GM12878 (cell line): ENCODE measurements around the gene KDM8. TPM values are rescaled to one million over a fixed set of nuclear protein-coding genes. Genes with fewer than 3 reads are reported as not detected.

Experiments used
- ATAC-seq: fragments of 200-7000 bp; cut with Tn5 transposase; 3 replicates; pipeline ENCODE4 v1.9.1; 2020; ENCODE audit warnings: mild to moderate bottlenecking, moderate library complexity
- BruUV-seq: library from RNA; stranded (reverse); fragments of 400-500 nt; replicated peaks from 2 replicates; lab custom pipeline; 2021; lab: Mats Ljungman, UMichigan
- CTCF ChIA-PET: fragments of 300-600 bp; sonication (Branson Sonifier 250); formaldehyde crosslinking; extraction: SDS; loops from one replicate; lab custom pipeline; 2021; ENCODE audit warnings: inconsistent platforms; lab: Yijun Ruan, JAX
- POLR2A ChIA-PET: fragments of 350-600 bp; formaldehyde crosslinking; extraction: SDS; loops from one replicate; lab custom pipeline; 2021; ENCODE audit warnings: inconsistent platforms; lab: Charles Lee
- RAD21 ChIA-PET: fragments of 300-600 bp; sonication (Branson Sonifier 250); formaldehyde crosslinking; loops from one replicate; lab custom pipeline; 2023; ENCODE audit warnings: antibody characterized with exemption; ENCODE audit not compliant: unreplicated experiment; lab: Charles Lee
- SMC1A ChIA-PET: fragments of 300-600 bp; sonication (Branson Sonifier 250); formaldehyde crosslinking; loops from one replicate; lab custom pipeline; 2023; ENCODE audit not compliant: unreplicated experiment, uncharacterized antibody; lab: Charles Lee
- DNase-seq: peaks from one replicate; pipeline ENCODE4 v3.0.0-alpha.2; 2011; ENCODE audit warnings: low read depth, low spot score
- FAIRE-seq: peaks from 3 replicates; lab custom pipeline; 2011; peaks lifted over from hg19 to GRCh38; lab: Jason Lieb, UNC
- H2AFZ ChIP-seq: 2 replicates; pipeline ENCODE4 v1.6.0; 2011; ENCODE audit warnings: low read depth, low read length, control low read depth; ENCODE audit not compliant: control insufficient read depth
- H3K27ac ChIP-seq: 2 replicates; pipeline ENCODE4 v1.5.1; 2011; ENCODE audit warnings: control low read depth; ENCODE audit not compliant: control insufficient read depth, insufficient read depth
- H3K27me3 ChIP-seq, 2 experiments: replicated peaks in 1 of 2; 2 replicates each; pipeline versions ENCODE4 v1.6.0 to v1.6.1; 2011; ENCODE audit warnings: low read length in 1 of 2; ENCODE audit not compliant: control insufficient read depth in 2 of 2, insufficient read depth in 2 of 2
- H3K36me3 ChIP-seq, 2 experiments: 2 replicates each; pipeline ENCODE4 v1.5.1; 2011; ENCODE audit warnings: low read length in 1 of 2; ENCODE audit not compliant: control insufficient read depth in 2 of 2, insufficient read depth in 2 of 2
- H3K4me1 ChIP-seq: 2 replicates; pipeline ENCODE4 v1.6.1; 2011; ENCODE audit warnings: mild to moderate bottlenecking, low read length, moderate library complexity, mixed read lengths; ENCODE audit not compliant: control insufficient read depth, insufficient read depth
- H3K4me2 ChIP-seq: 2 replicates; pipeline ENCODE4 v1.6.0; 2011; ENCODE audit warnings: control low read depth; ENCODE audit not compliant: control insufficient read depth, insufficient read depth
- H3K4me3 ChIP-seq: fragments of 200-600 bp; sonication (generic); 2 replicates; pipeline ENCODE4 v1.5.1; 2016
- H3K79me2 ChIP-seq: 2 replicates; pipeline ENCODE4 v1.6.0; 2011; ENCODE audit warnings: low read length; ENCODE audit not compliant: control insufficient read depth, insufficient read depth
- H3K9ac ChIP-seq: 2 replicates; pipeline ENCODE4 v1.8.0; 2011; ENCODE audit warnings: low read length, control low read depth, mixed read lengths; ENCODE audit not compliant: control insufficient read depth, insufficient read depth
- H3K9me3 ChIP-seq: replicated peaks from 3 replicates; pipeline ENCODE4 v1.5.1; 2011; ENCODE audit warnings: mild to moderate bottlenecking, low read length; ENCODE audit not compliant: control insufficient read depth, insufficient read depth
- H4K20me1 ChIP-seq: 2 replicates; pipeline ENCODE4 v1.6.0; 2011; ENCODE audit not compliant: control insufficient read depth, insufficient read depth
- BCL11A ChIP-seq: IDR thresholded peaks from 2 replicates; pipeline ENCODE4 v1.6.1; 2011; ENCODE audit warnings: low read depth, low read length
- CBFB ChIP-seq: IDR thresholded peaks from 2 replicates; pipeline ENCODE4 v1.6.1; 2016; ENCODE audit warnings: antibody characterized with exemption, low read depth
- CTCF ChIP-seq, 3 experiments: IDR thresholded peaks in 2 of 3; conservative IDR thresholded peaks in 1 of 3; 2 replicates each; pipeline ENCODE4 v1.5.1; 2011; ENCODE audit warnings: low read depth in 3 of 3, low read length in 3 of 3, mild to moderate bottlenecking in 3 of 3, control low read depth in 2 of 3, moderate library complexity in 2 of 3, inconsistent platforms in 1 of 3, mixed read lengths in 1 of 3; ENCODE audit not compliant: control insufficient read depth in 2 of 3, insufficient read depth in 1 of 3; ENCODE audit errors: extremely low read depth in 1 of 3
- EZH2 ChIP-seq: IDR thresholded peaks from 2 replicates; pipeline ENCODE4 v1.6.1; 2012; ENCODE audit warnings: low read depth, mild to moderate bottlenecking, control low read depth, inconsistent platforms, low read length, borderline replicate concordance; ENCODE audit not compliant: control insufficient read depth
- HDGF ChIP-seq: fragments of 450-650 bp; IDR thresholded peaks from 2 replicates; pipeline ENCODE4 v1.6.1; 2016; ENCODE audit warnings: antibody characterized with exemption
- IRF5 ChIP-seq: fragments of 450-650 bp; IDR thresholded peaks from 2 replicates; pipeline ENCODE4 v1.6.1; 2017; ENCODE audit warnings: borderline replicate concordance
- MTA3 ChIP-seq: IDR thresholded peaks from 2 replicates; pipeline ENCODE4 v1.6.1; 2012; ENCODE audit warnings: low read length, inconsistent platforms, borderline replicate concordance
- NRF1 ChIP-seq: conservative IDR thresholded peaks from 2 replicates; pipeline ENCODE4 v1.6.1; 2011; ENCODE audit warnings: mild to moderate bottlenecking, low read depth, low read length, improper control_type of control experiment
- POLR2AphosphoS5 ChIP-seq: IDR thresholded peaks from 2 replicates; pipeline ENCODE4 v1.6.1; 2011; ENCODE audit warnings: mild to moderate bottlenecking, low read length, inconsistent platforms
- SIN3A ChIP-seq: IDR thresholded peaks from 2 replicates; pipeline ENCODE4 v1.6.1; 2012; ENCODE audit warnings: low read depth, low read length, improper control_type of control experiment
- SMC3 ChIP-seq: IDR thresholded peaks from 2 replicates; pipeline ENCODE4 v1.6.1; 2011; ENCODE audit warnings: low read length, improper control_type of control experiment, borderline replicate concordance
- SREBF2 ChIP-seq: IDR thresholded peaks from 2 replicates; pipeline ENCODE4 v1.6.1; 2012; ENCODE audit warnings: mild to moderate bottlenecking, low read length
- SUPT20H ChIP-seq: IDR thresholded peaks from 2 replicates; pipeline ENCODE4 v1.6.1; 2011; ENCODE audit warnings: low read depth, mild to moderate bottlenecking, low read length, moderate library complexity, borderline replicate concordance; ENCODE audit not compliant: control insufficient read depth
- TCF12 ChIP-seq: IDR thresholded peaks from 2 replicates; pipeline ENCODE4 v1.6.1; 2011; ENCODE audit warnings: low read depth, mild to moderate bottlenecking, low read length
- USF2 ChIP-seq: IDR thresholded peaks from 2 replicates; pipeline ENCODE4 v1.6.1; 2011; ENCODE audit warnings: low read depth, low read length, improper control_type of control experiment, borderline replicate concordance
- ZBTB40 ChIP-seq: fragments of 450-650 bp; IDR thresholded peaks from 2 replicates; pipeline ENCODE4 v1.6.1; 2016; ENCODE audit warnings: mild to moderate bottlenecking, moderate library complexity, borderline replicate concordance
- ZNF622 ChIP-seq: fragments of 450-650 bp; IDR thresholded peaks from 2 replicates; pipeline ENCODE4 v1.6.1; 2017; ENCODE audit warnings: mild to moderate bottlenecking, inconsistent platforms
- WGBS: methylation state at CpG from one replicate; pipeline ENCODE4 v1.1.6; 2016; ENCODE audit warnings: low lambda C conversion rate; ENCODE audit not compliant: insufficient replicate concordance, insufficient coverage; ENCODE audit errors: missing lambda C conversion rate; 5-methylcytosine and 5-hydroxymethylcytosine counted together
- in situ Hi-C: fragments of 300-500 bp; cut with MboI; formaldehyde crosslinking; loops from 9 replicates; pipeline ENCODE4 v1.14.3; 2018; ENCODE audit warnings: mixed read lengths
- intact Hi-C: fragments of 100-400 bp; cut with micrococcal nuclease; formaldehyde crosslinking; loops from one replicate; pipeline ENCODE4 v1.14.2; 2022; ENCODE audit not compliant: unreplicated experiment
- polyA plus RNA-seq, 11 experiments: library from polyadenylated mRNA; depleted of rRNA in 4 of 11; unstranded in 6 of 11; stranded (reverse) in 5 of 11; fragments of >200 nt; fragmentation: Nextera tagmentation in 4 of 11; fragmentation: Illumina TruSeq in 1 of 11; extraction: Ambion mirVana in 4 of 11; extraction: Trizol in 1 of 11; gene quantifications; 1 replicate in 1 of 11; 2 replicates in 10 of 11; pipeline versions ENCODE4 v1.2.1 to v1.2.3, GENCODE V29; 2011 to 2016; ENCODE audit warnings: inconsistent platforms in 2 of 11, missing spikeins in 2 of 11, low read depth in 1 of 11
- total RNA-seq, 4 experiments: library from RNA; depleted of rRNA in 3 of 4; stranded (reverse); fragments of >200 nt in 3 of 4; fragmentation: Illumina TruSeq in 1 of 4; extraction: Trizol in 1 of 4; gene quantifications; 2 replicates each; pipeline versions ENCODE4 v1.2.1 to v1.2.3, GENCODE V29; 2013 to 2021

The KDM8 gene
- total and polyA plus RNA-seq, 10 of the 15 experiments (the other 5 are each of a cell fraction or from before 2014, with no cell fraction given): 0.79 to 8.9 (median 5.8) TPM

- no peak for FAIRE-seq
- WGBS: 97% methylated on average over 6 of the region's 6 CpGs
- intact Hi-C loops: no loop called here
- TF ChIP-seq ZBTB40 (no peak), CBFB (no peak), HDGF (no peak), TCF12 (no peak), USF2 (no peak), POLR2AphosphoS5 (no peak), MTA3 (no peak), BCL11A (no peak), NRF1 (no peak), EZH2 (no peak), SUPT20H (no peak), SREBF2 (no peak), SIN3A (no peak), ZNF622 (no peak), SMC3 (no peak), CTCF (IDR thresholded peaks at IDR 0.05 in 2 of 3, conservative IDR thresholded peaks at IDR 0.05 in 1 of 3; ENCODE audit: control insufficient read depth in 2 of 3, extremely low read depth in 1 of 3, insufficient read depth in 1 of 3, low read depth in 3 of 3, low read length in 3 of 3) (no peak), IRF5 (no peak)
Measured at GRCh38 chr16:27252206-27252585, 48.9 kb downstream of the KDM8 start.

More at GRCh38 chr16:27252206-27252585, 48.9 kb downstream of the KDM8 start:
- Histone ChIP-seq H3K9me3 (no peaks in the 10 kb centered on the region; the same call in 2 of the 3 replicates), H4K20me1 (no peaks in the 10 kb centered on the region), H3K36me3 (peaks cover 0 to 11% of the 10 kb centered on the region in 2 experiments; a peak in 2 of 4 replicates), H3K4me3 (no peak overlapping the region), H3K79me2 (peaks cover 5% of the 10 kb centered on the region), H3K27me3 (no peaks in the 10 kb centered on the region), H2AFZ (no peak overlapping the region), H3K4me1 (peaks cover 25% of the 10 kb centered on the region), H3K9ac (no peak overlapping the region), H3K27ac (no peak overlapping the region), H3K4me2 (no peak overlapping the region)
- POLR2A ChIA-PET: interaction anchor here (1.8 to 5.6 kb wide), 2 partner anchors 12 to 31 kb away, joined by 5 to 79 read pairs; no protein-coding TSS in a partner anchor
- in situ Hi-C loops: no loop called here
- RAD21 ChIA-PET: interaction anchor here (1.5 to 3.6 kb wide), 2 partner anchors 10 to 149 kb away, joined by 4 to 22 read pairs; no protein-coding TSS in a partner anchor
- no peak for ATAC-seq
- no peak for DNase-seq
- CTCF ChIA-PET: no interaction called here
- no TSS peak for BruUV-seq
- SMC1A ChIA-PET: interaction anchor here (1.0 to 8.5 kb wide), 3 partner anchors 13 to 23 kb away, joined by 3 to 165 read pairs (median 67); no protein-coding TSS in a partner anchor
